B cell (primary cell): ENCODE measurements around the gene TARS2.

ENCODE experiments used
- EZH2 ChIP-seq: IDR thresholded peaks from 2 replicates; pipeline ENCODE4 v1.6.1; 2012; ENCODE audit warnings: borderline replicate concordance, low read depth, mild to moderate bottlenecking, moderate library complexity, low read length; ENCODE audit not compliant: insufficient read depth, poor library complexity, severe bottlenecking
- TF ChIP-seq, protein P1 (sequence below): fragments of 200-600 bp; IDR thresholded peaks from one replicate; pipeline ENCODE4 v1.8.0; 2022; ENCODE audit warnings: antibody characterized with exemption, mild to moderate bottlenecking

DNA sequence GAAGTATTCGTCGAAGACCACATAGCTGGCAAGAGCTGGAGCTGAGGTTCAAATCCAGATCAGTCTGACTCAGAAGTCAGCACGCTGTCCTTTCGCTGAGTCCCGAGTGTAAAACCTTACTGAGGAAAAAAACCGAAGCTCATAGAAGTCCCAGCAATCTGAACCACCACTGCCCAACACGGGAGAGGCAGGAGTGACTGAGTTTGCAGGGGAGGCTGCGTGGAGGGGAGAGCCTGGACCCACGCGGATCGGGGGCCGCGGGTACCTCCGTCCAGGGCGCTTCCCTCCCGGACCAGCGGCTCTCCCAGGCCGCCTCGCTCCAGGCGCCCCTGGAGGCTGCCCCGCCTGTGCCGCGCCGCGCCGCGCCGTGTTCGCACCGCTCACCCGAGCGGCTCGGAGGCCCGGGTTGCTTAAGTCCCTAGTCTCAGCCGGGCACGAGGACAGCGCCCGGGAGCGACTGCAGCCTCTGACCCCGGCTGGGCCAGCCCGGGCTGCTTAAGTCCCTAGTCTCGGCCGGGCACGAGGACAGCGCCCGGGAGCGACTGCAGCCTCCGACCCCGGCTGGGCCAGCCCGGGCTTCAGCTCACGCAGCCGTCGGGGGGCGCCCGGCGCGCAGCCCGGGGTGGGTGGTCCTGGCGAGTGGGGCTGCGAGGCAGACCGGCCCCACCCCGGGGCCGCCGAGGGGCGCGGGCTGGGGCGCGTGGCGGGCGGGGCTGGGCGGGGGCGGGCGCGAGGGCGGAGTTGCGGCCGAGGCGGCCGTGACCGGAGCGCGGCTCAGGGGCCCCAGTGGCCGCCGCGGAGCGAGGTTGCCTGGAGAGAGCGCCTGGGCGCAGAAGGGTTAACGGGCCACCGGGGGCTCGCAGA lies 61.6 kb downstream of the TARS2 start, which contains the start of gene ADAMTSL4:
- TF ChIP-seq, protein P1, sequence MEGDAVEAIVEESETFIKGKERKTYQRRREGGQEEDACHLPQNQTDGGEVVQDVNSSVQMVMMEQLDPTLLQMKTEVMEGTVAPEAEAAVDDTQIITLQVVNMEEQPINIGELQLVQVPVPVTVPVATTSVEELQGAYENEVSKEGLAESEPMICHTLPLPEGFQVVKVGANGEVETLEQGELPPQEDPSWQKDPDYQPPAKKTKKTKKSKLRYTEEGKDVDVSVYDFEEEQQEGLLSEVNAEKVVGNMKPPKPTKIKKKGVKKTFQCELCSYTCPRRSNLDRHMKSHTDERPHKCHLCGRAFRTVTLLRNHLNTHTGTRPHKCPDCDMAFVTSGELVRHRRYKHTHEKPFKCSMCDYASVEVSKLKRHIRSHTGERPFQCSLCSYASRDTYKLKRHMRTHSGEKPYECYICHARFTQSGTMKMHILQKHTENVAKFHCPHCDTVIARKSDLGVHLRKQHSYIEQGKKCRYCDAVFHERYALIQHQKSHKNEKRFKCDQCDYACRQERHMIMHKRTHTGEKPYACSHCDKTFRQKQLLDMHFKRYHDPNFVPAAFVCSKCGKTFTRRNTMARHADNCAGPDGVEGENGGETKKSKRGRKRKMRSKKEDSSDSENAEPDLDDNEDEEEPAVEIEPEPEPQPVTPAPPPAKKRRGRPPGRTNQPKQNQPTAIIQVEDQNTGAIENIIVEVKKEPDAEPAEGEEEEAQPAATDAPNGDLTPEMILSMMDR, result peak; percentile 9
- no peak for TF ChIP-seq EZH2
